WTC11 (cell line): Measurements from ENCODE around the gene PIGR.

Experiments used
- ETV6 ChIP-seq: sonication (generic); formaldehyde crosslinking; IDR thresholded peaks from 2 replicates; pipeline ENCODE4 v1.8.1; 2022; ENCODE audit warnings: mild to moderate bottlenecking, missing genetic modification reagents
- FOXK1 ChIP-seq: sonication (generic); formaldehyde crosslinking; IDR thresholded peaks from 2 replicates; pipeline ENCODE4 v1.8.0; 2022; ENCODE audit warnings: mild to moderate bottlenecking, moderate library complexity, missing genetic modification reagents
- NR3C1 ChIP-seq: sonication (generic); formaldehyde crosslinking; conservative IDR thresholded peaks from 2 replicates; pipeline ENCODE4 v1.8.1; 2023; ENCODE audit warnings: low read depth, mild to moderate bottlenecking, missing genetic modification reagents
- TEAD1 ChIP-seq: sonication (generic); formaldehyde crosslinking; IDR thresholded peaks from 2 replicates; pipeline ENCODE4 v1.8.0; 2022; ENCODE audit warnings: mild to moderate bottlenecking, missing genetic modification reagents
- TF ChIP-seq, protein P1 (sequence below): fragments of 200-600 bp; IDR thresholded peaks from 2 replicates; pipeline ENCODE4 v1.8.0; 2022; ENCODE audit warnings: antibody characterized with exemption
- TF ChIP-seq, protein P2 (sequence below): sonication (generic); formaldehyde crosslinking; IDR thresholded peaks from 2 replicates; pipeline ENCODE4 v1.8.1; 2022; ENCODE audit warnings: low read depth, missing genetic modification reagents, borderline replicate concordance
- TF ChIP-seq, protein P3 (sequence below): sonication (generic); formaldehyde crosslinking; IDR thresholded peaks from 2 replicates; pipeline ENCODE4 v1.8.0; 2022; ENCODE audit warnings: mild to moderate bottlenecking, missing genetic modification reagents

DNA sequence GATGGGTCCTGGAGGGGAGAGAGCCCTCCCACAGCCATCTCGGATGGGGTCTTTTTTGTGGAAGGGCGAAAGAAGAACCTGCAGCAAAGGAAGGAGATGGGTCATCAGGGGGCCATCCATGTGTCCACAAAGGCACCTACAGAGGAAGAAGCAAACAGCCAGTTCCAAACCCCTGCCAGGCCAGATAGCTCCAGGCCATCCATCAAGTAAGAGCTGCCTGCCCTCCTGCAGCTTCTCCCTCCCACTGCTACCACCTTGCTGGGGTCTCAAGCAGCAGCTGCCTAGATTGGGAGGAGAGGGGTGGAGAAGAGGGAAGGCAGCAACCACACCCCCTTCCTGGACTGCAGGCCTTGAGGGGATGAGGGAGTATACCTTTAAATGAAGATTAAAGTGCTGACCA, 19.5 kb upstream of the PIGR start:
- no peak for TF ChIP-seq FOXK1
- TF ChIP-seq, protein P1, sequence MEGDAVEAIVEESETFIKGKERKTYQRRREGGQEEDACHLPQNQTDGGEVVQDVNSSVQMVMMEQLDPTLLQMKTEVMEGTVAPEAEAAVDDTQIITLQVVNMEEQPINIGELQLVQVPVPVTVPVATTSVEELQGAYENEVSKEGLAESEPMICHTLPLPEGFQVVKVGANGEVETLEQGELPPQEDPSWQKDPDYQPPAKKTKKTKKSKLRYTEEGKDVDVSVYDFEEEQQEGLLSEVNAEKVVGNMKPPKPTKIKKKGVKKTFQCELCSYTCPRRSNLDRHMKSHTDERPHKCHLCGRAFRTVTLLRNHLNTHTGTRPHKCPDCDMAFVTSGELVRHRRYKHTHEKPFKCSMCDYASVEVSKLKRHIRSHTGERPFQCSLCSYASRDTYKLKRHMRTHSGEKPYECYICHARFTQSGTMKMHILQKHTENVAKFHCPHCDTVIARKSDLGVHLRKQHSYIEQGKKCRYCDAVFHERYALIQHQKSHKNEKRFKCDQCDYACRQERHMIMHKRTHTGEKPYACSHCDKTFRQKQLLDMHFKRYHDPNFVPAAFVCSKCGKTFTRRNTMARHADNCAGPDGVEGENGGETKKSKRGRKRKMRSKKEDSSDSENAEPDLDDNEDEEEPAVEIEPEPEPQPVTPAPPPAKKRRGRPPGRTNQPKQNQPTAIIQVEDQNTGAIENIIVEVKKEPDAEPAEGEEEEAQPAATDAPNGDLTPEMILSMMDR = no peak
- no peak for TF ChIP-seq TEAD1 (CRISPR knock-in tag)
- TF ChIP-seq, protein P2, sequence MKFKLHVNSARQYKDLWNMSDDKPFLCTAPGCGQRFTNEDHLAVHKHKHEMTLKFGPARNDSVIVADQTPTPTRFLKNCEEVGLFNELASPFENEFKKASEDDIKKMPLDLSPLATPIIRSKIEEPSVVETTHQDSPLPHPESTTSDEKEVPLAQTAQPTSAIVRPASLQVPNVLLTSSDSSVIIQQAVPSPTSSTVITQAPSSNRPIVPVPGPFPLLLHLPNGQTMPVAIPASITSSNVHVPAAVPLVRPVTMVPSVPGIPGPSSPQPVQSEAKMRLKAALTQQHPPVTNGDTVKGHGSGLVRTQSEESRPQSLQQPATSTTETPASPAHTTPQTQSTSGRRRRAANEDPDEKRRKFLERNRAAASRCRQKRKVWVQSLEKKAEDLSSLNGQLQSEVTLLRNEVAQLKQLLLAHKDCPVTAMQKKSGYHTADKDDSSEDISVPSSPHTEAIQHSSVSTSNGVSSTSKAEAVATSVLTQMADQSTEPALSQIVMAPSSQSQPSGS (CRISPR knock-in tag) = no peak
- TF ChIP-seq, protein P3, sequence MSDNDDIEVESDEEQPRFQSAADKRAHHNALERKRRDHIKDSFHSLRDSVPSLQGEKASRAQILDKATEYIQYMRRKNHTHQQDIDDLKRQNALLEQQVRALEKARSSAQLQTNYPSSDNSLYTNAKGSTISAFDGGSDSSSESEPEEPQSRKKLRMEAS (CRISPR knock-in tag) = no peak
- TF ChIP-seq ETV6 (CRISPR knock-in tag) = no peak
- TF ChIP-seq NR3C1 = no peak
